ENCODE data around the gene TARS1. TPM values are rescaled to one million over a fixed set of nuclear protein-coding genes. Genes with fewer than 3 reads are reported as not detected.
"Not testable (repeated sequence)": the region's sequence is repeated elsewhere in the genome, so short reads cannot be mapped to it uniquely, and the experiment has no call there.

TARS1 gene
- total RNA-seq, 1 donor from 2014 or later: 150 TPM

DNA sequence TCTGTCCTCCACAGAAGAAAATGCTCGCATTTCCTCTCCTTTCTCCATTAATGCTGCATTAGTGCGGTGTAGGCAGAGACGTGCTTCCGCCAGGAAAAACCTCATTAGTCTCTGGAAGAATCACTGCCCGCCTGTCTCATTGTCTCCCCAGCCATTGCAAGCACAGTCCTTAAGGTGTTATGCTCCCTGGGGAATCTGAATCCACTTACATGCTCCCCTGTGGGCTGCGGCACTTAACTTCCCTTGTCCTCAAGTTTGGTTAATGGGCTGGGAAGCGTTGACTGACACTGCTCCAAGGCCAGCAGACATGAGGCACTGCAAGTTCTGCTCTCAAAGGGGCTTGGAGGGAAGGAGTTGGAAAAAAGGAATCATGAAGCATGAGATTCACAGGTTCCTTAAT lies 41.6 kb downstream of the TARS1 start:
- intact Hi-C loops (cut with micrococcal nuclease): no loop called here

DNA sequence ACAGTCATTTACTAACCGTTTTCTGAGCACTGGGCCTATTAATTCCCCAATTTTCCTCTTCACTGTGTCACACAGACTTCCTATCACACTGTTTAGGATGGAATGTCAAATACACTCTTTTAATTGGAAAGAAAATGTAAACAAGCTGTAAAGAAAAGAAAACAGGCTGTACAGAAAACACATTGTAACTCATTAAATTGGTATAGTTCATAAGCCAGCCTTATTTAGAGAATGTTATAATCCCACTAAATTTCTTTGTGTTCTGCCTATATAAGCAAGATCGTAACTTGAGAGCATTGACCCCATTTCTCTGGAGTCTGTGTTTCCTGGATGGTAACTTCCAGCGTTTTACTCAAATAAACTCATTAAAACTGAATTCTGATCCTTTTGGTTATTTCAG lies 46.5 kb downstream of the TARS1 start:
- intact Hi-C loops (cut with micrococcal nuclease): no loop called here

DNA sequence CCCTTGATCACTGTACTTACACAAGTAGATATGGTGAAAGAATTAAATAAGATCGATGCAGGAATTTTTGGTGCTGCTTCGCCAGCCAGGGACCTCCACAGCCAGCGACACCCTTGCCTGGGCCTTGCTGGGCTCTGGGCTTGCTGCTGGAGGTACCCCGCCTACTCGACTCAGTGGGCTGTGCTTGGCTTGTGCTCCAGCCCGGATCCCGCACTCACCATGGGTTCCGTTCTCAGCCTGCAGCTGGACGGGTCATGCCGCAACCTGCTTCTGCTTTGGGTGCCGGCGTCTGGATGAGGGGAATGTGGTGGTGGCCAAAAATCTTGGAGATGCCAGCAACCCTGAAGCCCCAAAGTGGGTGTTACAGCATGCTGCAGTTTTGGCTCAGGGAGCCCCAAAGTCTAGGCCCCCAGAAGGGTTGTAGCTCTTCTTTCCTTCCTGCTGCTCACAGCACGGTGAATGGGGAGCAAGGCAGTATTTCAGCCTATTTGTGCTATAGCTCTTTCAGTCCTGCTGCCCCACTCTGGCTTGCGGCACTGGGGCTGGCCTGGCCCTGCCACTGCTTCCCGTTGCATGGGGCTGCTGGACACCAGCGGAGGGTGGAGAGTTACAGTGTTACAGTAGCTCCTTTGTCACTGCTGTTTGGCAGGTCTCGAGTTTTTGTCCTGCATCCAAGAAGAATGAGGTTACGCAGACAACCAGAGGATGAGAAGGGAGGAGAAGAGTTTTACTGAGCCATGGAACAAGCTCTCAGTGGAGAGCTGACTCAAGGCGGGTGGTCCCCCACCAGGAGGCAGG lies 48.0 kb downstream of the TARS1 start:
- intact Hi-C loops (cut with micrococcal nuclease): no loop called here

DNA sequence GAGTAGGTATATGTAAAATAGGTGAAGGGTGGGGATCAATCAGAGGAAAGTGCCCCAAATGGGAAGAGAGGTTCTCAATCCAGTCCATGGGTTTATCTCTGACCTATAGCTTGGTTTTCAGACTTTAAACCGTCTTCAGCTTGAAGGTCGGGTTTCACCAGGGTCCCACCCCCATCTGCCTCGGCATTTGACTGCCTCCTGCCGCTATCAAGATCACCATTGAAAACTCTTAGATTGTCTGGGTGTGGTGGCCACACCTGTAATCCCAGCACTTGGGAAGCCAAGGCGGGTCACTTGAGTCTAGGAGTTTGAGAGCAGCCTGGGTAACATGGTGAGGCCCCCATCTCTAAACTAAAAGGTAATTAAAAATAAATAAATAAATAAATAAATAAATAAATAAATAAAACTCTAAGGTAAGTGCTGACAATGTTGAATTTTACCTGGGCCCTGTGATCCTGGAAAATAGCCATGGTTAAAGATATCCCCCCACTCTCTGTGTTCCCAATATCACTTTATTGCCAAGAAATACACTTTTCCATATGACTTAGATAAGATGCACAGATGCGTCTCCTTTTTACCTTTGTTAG lies 48.8 kb downstream of the TARS1 start:
- intact Hi-C loops (cut with micrococcal nuclease): no loop called here

DNA sequence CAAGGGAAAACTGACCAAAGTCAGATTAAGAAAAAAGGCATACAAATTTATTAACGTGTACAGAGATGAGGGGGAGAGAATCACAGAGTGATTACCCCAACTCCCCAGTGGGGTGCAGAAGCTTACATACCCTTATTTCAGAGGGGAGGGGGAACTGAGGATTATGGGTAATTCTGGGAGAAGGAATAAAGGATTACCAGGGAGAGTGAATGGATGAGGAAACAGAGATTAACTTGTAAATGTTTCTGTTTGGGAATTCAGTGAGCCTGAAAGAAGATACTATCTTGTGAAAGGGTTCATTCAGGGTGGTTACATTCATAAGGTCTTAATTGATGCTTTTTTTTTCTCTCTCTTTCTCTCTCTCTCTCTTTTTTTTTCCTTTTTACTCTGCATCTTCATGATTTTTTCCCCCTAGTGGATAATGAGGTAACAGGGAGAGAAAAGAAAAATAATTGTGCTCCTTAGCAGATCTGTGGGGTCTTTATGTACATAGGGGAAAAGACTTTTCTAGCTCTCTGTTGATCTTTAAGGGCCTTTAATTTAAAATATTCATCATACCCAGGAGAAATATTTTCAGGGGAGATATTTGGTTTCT lies 49.4 kb downstream of the TARS1 start:
- intact Hi-C loops (cut with micrococcal nuclease): no loop called here

DNA sequence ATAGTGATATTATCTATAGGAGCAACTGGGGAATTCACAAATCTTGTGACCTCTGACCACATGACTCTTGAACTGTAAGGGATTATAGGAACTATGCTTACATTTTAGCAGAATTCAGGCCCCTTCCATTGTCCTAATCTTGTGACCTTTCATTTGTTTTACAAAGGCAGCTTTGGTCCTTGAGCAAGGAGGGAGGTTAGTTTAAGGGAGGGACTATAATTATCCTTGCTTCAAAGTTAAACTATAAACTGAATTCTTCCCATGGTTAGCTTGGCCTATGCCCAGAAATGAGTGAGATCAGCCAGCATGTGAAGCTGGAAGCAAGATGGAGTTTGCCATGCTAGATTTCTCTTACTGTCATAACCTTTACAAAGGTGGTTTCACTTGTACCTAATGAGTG lies 51.2 kb downstream of the TARS1 start:
- intact Hi-C loops (cut with micrococcal nuclease): no loop called here

DNA sequence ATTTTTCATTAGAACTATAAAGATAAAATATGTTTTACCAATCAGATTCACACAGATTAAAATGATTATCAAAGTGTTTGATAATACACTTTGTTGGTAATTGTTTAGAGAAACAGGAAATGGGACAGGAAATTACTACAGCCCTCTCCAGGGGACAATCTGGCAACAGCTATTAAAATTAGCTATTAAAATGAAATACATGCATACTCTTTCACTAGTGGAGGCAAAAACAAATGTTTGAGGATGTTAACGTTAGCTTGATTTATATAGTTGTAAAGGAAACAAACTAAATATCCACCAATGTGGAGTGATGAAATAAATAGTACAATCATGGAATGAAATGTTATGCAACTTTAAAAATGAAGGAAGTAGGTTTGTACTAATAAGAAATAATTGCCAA lies 53.7 kb downstream of the TARS1 start:
- intact Hi-C loops (cut with micrococcal nuclease): no loop called here

DNA sequence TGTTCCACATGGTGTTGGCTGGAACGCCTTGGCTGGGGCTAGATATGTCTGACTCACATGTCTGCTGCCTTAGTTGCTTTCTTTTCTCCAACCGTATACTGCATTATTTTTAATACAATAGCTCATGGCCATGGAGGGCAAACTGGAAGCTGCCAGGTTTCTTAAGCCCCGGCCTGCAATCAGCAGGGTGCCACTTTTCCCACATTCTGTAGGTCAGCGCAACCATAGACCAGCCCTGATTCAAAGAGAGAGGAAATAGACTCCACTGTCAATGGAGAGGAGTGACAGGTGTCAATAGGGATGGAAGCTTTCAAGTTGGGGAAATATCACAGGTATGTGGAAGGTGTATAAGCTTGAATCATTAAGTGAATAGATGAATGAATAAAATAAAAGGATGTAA lies 60.5 kb downstream of the TARS1 start:
- intact Hi-C loops (cut with micrococcal nuclease): no loop called here

DNA sequence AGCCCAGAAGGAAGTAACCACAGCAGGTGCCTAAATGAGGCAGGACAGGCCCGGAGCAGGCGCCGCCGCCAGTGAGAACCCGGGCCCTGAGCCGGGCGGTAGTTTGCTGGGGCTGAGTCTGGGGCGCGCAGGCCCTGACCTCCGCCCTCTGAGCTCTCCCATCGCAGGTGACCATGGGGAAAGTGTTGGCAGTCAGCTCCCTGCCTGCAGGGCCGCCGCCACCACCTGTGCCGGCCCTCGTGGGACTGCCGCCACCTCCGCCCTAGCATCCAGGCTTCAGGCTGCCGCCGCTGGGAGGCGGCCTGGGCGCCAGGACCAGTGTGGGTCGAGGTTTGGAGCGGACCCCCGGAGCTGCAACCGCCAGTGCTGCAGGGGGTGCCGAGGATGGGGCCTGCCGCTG lies 61.1 kb downstream of the TARS1 start:
- intact Hi-C loops (cut with micrococcal nuclease): no loop called here

DNA sequence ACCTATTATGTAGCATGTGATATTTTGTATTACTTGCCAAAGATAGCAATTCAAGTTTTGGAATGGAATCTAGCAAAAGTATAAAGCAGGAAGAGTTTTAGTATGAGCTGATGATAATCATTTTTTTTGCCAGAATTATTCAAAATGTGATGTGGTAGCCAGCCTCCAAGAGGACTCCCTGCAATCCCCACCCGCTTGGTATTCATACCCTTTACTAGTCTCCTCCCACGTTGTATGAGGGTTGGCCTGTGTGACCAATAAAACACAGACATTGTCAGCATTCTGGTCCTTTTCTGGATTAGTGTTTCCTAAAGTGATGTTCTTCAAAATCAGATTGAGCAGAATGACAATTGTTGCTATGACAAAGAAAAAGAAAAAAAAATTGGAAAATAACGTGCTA lies 63.8 kb downstream of the TARS1 start:
- intact Hi-C loops (cut with micrococcal nuclease): no loop called here

DNA sequence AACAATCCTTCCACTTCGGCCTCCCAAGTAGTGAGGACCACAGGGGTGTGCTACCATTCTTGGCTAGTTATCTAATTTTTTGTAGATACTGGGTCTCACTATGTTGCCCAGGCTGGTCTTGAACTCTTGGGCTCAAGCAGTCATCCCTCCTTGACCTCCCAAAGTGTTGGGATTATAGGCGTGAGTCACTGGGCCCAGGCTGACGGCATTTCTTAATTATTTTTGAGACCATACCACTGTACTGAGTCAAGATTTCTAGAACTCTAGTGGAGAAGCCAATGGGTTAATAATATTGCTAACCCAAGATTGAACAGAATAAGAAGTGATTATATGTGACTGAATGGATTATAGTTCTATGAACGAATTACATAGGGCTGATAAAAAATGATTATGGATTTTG lies 66.7 kb downstream of the TARS1 start:
- intact Hi-C loops (cut with micrococcal nuclease): no loop called here

DNA sequence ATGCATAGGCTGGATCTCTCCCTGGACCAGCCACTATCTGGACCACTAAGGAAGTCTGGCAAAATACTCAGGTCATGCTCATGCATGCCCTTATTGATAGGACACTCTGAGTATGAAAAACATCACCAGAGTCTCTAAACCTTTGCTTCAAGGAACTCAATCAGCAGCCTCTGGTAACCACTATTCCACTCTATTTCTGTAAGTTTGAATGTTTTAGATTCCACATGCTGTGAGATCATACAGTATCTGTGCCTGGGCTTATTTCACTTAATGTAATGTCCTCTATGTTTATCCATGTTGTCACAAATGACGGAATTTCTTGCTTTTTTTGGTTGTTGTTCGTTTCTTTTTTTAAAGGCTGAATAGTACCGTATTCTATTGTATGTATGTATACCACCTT lies 68.3 kb downstream of the TARS1 start:
- intact Hi-C loops (cut with micrococcal nuclease): no loop called here

DNA sequence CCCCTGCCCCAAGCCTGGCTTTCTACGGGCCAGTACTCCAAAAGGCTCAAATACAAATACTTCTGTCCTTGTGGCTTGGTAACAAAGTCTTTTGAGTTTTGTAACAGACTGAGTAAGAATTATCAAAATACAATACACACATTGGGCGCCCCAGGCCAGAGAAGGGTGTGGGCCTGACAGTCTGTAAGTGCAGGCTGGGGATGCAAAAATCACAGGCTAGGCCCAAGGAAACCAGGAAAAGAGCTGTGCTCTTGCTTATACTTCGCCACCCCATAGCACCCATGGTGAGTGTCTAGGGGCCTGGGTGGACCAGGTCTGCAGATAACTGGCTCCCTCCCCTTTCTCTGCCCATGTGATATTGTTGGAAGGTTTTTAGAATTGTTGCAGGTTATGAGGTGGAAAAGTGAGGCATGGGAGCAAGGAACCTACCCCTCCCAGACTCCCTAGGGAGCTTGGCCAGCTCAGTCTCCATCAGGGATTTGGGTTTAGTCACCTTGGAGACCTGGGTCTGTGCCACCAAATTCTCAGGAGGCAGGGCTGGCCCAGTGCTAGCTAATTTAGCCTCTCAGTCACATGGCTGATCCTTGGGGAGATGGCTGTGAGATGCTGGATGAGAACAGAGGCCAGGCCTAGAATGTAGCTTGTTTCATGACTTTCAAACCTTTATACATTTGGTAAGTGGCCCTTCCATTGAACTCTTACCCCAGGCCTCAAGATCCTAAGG lies 72.9 kb downstream of the TARS1 start:
- intact Hi-C loops (cut with micrococcal nuclease): no loop called here

DNA sequence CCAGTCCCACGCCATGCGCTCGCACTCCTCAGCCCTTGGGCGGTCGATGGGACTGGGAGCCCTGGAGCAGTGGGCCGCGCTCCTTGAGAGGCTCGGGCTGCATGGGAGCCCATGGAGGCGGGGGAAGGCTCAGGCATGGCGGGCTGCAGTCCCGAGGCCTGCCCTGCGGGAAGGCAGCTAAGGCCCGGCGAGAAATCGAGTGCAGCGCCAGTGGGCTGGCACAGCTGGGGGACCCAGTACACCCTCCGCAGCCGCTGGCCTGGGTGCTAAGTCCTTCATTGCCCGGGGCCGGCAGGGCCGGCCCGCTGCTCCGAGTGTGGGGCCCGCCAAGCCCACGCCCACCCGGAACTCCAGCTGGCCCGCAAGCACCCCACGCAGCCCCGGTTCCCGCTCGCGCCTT lies 74.6 kb downstream of the TARS1 start:
- intact Hi-C loops (cut with micrococcal nuclease): not testable (repeated sequence)

DNA sequence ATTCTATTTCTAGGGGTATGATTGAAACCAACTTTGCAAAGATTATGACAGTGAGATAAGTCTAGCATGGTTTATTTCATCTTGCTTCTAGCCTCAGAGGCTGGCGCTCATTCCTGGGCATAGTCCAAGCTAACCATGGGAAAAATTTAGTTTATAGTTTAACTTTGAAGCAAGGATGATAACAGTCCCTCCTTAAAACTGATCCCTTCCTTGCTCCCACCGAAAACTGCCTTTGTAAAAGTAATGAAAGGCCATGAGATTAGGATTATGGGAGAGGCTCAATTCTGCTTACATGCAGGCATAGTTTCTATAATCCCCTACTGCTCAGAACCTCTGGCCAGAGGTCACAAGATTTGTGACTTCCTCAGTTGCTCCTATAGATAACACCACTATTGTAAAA lies 75.7 kb downstream of the TARS1 start:
- intact Hi-C loops (cut with micrococcal nuclease): no loop called here

Measured in T-helper 1 cell treated with Interleukin-12 subunit alpha and Interleukin-12 subunit beta and Interleukin-4 antibody, amounts not matched to agents 30 ng/mL and 1 ng/mL, for 36 hours (primary cell).